ENCODE results near the gene ZNF827. TPM values are rescaled to one million over a fixed set of nuclear protein-coding genes. Genes with fewer than 3 reads are reported as not detected.

The ZNF827 gene
- total RNA-seq, 1 donor from 2014 or later, result 19.0 TPM

- Histone ChIP-seq H3K27ac (replicated peaks) (peak overlapping the region; percentile 99), H3K36me3 (no peaks in the 10 kb centered on the region), H3K9me3 (replicated peaks) (no peaks in the 10 kb centered on the region), H3K4me1 (peaks cover 71% of the 10 kb centered on the region), H3K4me3 (no peak overlapping the region), H3K27me3 (ENCODE audit: low read depth) (no peaks in the 10 kb centered on the region)
- TF ChIP-seq, protein P1, sequence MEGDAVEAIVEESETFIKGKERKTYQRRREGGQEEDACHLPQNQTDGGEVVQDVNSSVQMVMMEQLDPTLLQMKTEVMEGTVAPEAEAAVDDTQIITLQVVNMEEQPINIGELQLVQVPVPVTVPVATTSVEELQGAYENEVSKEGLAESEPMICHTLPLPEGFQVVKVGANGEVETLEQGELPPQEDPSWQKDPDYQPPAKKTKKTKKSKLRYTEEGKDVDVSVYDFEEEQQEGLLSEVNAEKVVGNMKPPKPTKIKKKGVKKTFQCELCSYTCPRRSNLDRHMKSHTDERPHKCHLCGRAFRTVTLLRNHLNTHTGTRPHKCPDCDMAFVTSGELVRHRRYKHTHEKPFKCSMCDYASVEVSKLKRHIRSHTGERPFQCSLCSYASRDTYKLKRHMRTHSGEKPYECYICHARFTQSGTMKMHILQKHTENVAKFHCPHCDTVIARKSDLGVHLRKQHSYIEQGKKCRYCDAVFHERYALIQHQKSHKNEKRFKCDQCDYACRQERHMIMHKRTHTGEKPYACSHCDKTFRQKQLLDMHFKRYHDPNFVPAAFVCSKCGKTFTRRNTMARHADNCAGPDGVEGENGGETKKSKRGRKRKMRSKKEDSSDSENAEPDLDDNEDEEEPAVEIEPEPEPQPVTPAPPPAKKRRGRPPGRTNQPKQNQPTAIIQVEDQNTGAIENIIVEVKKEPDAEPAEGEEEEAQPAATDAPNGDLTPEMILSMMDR (IDR thresholded peaks at IDR 0.05; ENCODE audit: borderline replicate concordance), result no peak
- DNase-seq, result no peak
- intact Hi-C loops (cut with micrococcal nuclease), result no loop called here
Observed at GRCh38 chr4:145934434-145935047, 4.1 kb downstream of the ZNF827 start.

DNA sequence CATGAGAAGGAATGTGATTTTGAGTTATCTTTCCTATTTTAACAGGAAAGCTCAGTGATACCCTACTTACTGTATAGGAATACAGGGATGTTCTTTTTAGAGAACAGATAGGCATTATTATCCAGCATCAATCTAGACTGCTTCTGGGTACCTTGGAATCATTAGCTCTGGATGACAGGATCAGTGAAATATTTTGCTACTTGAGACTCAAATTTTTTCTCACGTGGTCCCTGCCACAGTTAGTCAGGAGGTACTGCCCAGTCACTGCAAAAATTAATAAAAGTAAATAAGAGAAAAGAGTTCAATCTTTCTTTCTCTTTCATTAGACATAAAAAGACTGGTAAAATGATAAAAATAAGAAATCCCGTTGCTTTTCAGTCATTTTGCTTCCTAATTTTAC is 5.5 kb downstream of the ZNF827 start:
- no peak overlapping the region for H3K27ac ChIP-seq (replicated peaks)
- intact Hi-C loops (cut with micrococcal nuclease), result no loop called here
- H3K9me3 ChIP-seq (replicated peaks), result no peaks in the 10 kb centered on the region
- no peaks in the 10 kb centered on the region for H3K27me3 ChIP-seq (ENCODE audit: low read depth)
- H3K4me3 ChIP-seq, result no peak overlapping the region
- DNase-seq, result no peak
- H3K4me1 ChIP-seq, result peaks cover 62% of the 10 kb centered on the region
- TF ChIP-seq, protein P1 (IDR thresholded peaks at IDR 0.05; ENCODE audit: borderline replicate concordance), result no peak
- H3K36me3 ChIP-seq, result no peaks in the 10 kb centered on the region

DNA sequence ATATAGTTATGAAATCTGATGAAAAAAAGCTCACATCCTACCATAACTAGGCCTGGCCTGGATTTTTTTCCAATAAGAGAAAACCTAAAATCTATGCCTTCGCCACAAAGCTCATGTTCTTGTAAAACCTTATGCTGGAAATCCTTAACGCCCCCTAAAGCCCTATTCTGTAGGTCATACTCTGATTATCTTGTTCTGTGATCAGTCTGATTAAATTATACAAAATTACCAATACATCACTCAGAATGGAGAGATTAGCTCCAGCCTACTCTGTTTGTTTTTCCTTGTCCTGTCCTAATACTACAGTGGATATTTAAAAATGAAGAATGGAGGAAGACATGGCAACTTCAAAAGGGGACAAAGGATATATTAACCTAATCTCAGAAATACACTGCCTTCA is 7.2 kb downstream of the ZNF827 start:
- H3K27ac ChIP-seq (replicated peaks), result peak overlapping the region; percentile 71
- H3K4me3 ChIP-seq, result no peak overlapping the region
- intact Hi-C loops (cut with micrococcal nuclease), result no loop called here
- H3K27me3 ChIP-seq (ENCODE audit: low read depth), result no peaks in the 10 kb centered on the region
- peaks cover 54% of the 10 kb centered on the region for H3K4me1 ChIP-seq
- H3K36me3 ChIP-seq, result no peaks in the 10 kb centered on the region
- H3K9me3 ChIP-seq (replicated peaks), result no peaks in the 10 kb centered on the region
- DNase-seq, result no peak
- TF ChIP-seq, protein P1 (IDR thresholded peaks at IDR 0.05; ENCODE audit: borderline replicate concordance), result no peak

DNA sequence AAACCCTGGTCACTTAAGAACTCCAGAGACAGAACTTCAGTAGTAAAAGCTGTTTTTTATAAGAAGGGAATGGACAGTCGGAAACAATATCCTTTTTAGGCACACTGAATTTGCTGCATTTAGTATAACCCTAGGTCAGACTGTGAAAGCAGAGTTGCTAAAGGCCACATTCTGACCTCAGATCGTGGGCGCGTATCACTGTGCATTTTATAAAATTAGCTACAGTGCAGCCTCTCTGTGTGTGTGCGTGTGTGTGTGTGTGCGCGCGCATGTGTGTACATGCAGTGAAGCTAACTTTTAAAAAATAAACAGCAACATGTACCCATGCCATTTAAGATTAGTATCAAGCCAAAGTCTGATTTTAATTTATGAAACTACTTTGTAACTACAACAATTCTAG is 8.0 kb downstream of the ZNF827 start:
- no peaks in the 10 kb centered on the region for H3K9me3 ChIP-seq (replicated peaks)
- peak; percentile 24 for DNase-seq
- no peak overlapping the region for H3K4me3 ChIP-seq
- intact Hi-C loops (cut with micrococcal nuclease), result no loop called here
- peak overlapping the region; percentile 71 for H3K27ac ChIP-seq (replicated peaks)
- no peaks in the 10 kb centered on the region for H3K27me3 ChIP-seq (ENCODE audit: low read depth)
- H3K36me3 ChIP-seq, result no peaks in the 10 kb centered on the region
- H3K4me1 ChIP-seq, result peaks cover 46% of the 10 kb centered on the region
- TF ChIP-seq, protein P1 (IDR thresholded peaks at IDR 0.05; ENCODE audit: borderline replicate concordance), result no peak

- peaks cover 36% of the 10 kb centered on the region for H3K4me1 ChIP-seq
- no peak overlapping the region for H3K4me3 ChIP-seq
- H3K27ac ChIP-seq (replicated peaks), result peak overlapping the region; percentile 71
- H3K36me3 ChIP-seq, result no peaks in the 10 kb centered on the region
- TF ChIP-seq, protein P1 (IDR thresholded peaks at IDR 0.05; ENCODE audit: borderline replicate concordance), result no peak
- H3K9me3 ChIP-seq (replicated peaks), result no peaks in the 10 kb centered on the region
- no peak for DNase-seq
- intact Hi-C loops (cut with micrococcal nuclease), result no loop called here
- H3K27me3 ChIP-seq (ENCODE audit: low read depth), result no peaks in the 10 kb centered on the region
Observed at GRCh38 chr4:145929415-145930178, 9.0 kb downstream of the ZNF827 start.
